NB4 (cell line): Measurements from ENCODE around the gene CCDC88B.

Experiments
- MYC ChIP-seq: IDR thresholded peaks from 2 replicates; pipeline ENCODE4 v1.6.1; 2011; ENCODE audit warnings: low read depth, low read length
- POLR2A ChIP-seq: IDR thresholded peaks from 2 replicates; pipeline ENCODE4 v1.6.1; 2011; ENCODE audit warnings: mild to moderate bottlenecking; ENCODE audit not compliant: insufficient read length; ENCODE audit errors: extremely low read depth
- TF ChIP-seq, protein P1 (sequence below): IDR thresholded peaks from one replicate; pipeline ENCODE4 v1.5.1; 2012; ENCODE audit warnings: low read depth, low read length
- TF ChIP-seq, protein P2 (sequence below): IDR thresholded peaks from 2 replicates; pipeline ENCODE4 v1.6.1; 2011; ENCODE audit warnings: low read depth, low read length

DNA sequence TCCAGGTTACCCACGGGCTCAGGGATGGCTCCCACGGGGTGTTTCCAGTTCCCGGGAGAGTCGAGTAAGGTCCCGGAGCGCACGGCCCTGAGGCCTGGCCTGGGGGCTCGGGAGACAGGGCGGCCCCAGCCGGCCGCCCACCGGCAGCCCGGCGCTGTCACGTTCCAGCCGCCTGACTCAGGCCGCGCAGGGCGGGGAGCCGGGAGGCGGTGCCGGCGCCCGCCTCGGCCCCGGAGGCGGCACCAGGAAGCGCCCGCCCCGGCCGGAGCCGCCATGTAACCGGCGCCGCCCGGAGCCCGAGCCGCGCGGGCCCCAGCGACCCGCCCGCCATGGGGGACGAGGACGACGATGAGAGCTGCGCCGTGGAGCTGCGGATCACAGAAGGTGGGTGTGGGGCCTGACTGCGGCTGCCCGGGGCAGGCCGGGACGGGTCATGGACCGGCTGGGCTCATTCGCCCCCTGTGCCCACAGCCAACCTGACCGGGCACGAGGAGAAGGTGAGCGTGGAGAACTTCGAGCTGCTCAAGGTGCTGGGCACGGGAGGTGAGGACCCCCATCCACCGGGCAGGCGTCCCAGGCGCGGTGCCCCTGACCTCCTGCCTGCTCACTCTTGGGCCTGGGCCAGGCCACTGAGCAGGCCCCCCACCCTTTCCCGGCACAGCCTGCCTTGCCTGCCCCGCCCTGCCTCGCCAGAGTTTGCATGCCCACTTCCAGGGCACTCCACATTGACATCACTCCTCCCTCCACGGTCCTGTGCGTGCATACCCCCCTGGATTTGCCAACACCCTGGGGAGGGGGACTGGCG lies 19.1 kb downstream of the CCDC88B start, which contains the start of gene RPS6KA4:
- TF ChIP-seq, protein P1, sequence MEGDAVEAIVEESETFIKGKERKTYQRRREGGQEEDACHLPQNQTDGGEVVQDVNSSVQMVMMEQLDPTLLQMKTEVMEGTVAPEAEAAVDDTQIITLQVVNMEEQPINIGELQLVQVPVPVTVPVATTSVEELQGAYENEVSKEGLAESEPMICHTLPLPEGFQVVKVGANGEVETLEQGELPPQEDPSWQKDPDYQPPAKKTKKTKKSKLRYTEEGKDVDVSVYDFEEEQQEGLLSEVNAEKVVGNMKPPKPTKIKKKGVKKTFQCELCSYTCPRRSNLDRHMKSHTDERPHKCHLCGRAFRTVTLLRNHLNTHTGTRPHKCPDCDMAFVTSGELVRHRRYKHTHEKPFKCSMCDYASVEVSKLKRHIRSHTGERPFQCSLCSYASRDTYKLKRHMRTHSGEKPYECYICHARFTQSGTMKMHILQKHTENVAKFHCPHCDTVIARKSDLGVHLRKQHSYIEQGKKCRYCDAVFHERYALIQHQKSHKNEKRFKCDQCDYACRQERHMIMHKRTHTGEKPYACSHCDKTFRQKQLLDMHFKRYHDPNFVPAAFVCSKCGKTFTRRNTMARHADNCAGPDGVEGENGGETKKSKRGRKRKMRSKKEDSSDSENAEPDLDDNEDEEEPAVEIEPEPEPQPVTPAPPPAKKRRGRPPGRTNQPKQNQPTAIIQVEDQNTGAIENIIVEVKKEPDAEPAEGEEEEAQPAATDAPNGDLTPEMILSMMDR, result no peak
- TF ChIP-seq POLR2A (peak; percentile 71), MYC (no peak; the same call in 1 of the 2 replicates)
- TF ChIP-seq, protein P2, sequence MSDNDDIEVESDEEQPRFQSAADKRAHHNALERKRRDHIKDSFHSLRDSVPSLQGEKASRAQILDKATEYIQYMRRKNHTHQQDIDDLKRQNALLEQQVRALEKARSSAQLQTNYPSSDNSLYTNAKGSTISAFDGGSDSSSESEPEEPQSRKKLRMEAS, result no peak
